Liver (tissue), 9 donors: ENCODE data around the gene CARD8. TPM values are rescaled to one million over a fixed set of nuclear protein-coding genes. Genes with fewer than 3 reads are reported as not detected.

Experiments used
- DNase-seq: peaks from one replicate; pipeline ENCODE4 v3.0.0-alpha.2; 2017; ENCODE audit warnings: low spot score
- H3K27ac ChIP-seq, 2 donors: one replicate each; pipeline ENCODE4 v1.7.0; 2013; ENCODE audit warnings: inconsistent platforms in 2 of 2, low read length in 2 of 2, control low read depth in 1 of 2, low read depth in 1 of 2, mild to moderate bottlenecking in 1 of 2
- H3K27me3 ChIP-seq, 4 donors: one replicate each; pipeline versions ENCODE4 v1.6.1 to v1.7.0; 2013; ENCODE audit warnings: low read length in 3 of 4, inconsistent platforms in 1 of 4, mild to moderate bottlenecking in 1 of 4, moderate library complexity in 1 of 4; ENCODE audit not compliant: control insufficient read depth in 4 of 4, insufficient read depth in 4 of 4
- H3K36me3 ChIP-seq, 4 donors: one replicate each; pipeline versions ENCODE4 v1.6.1 to v1.7.0; 2013; ENCODE audit warnings: low read length in 3 of 4, mild to moderate bottlenecking in 3 of 4, low read depth in 1 of 4, moderate library complexity in 1 of 4; ENCODE audit not compliant: control insufficient read depth in 4 of 4, insufficient read depth in 3 of 4
- H3K4me1 ChIP-seq, 4 donors: one replicate each; pipeline versions ENCODE4 v1.6.1 to v1.7.0; 2013; ENCODE audit warnings: low read length in 3 of 4, mild to moderate bottlenecking in 3 of 4, moderate library complexity in 1 of 4; ENCODE audit not compliant: control insufficient read depth in 4 of 4, insufficient read depth in 4 of 4
- H3K4me3 ChIP-seq, 3 donors: one replicate each; pipeline versions ENCODE4 v1.6.1 to v1.7.0; 2013; ENCODE audit warnings: low read length in 3 of 3, control low read depth in 1 of 3, low read depth in 1 of 3, mild to moderate bottlenecking in 1 of 3
- H3K9ac ChIP-seq, 2 donors: one replicate each; pipeline ENCODE4 v1.7.0; 2013; ENCODE audit warnings: low read length in 2 of 2, mild to moderate bottlenecking in 2 of 2, moderate library complexity in 2 of 2, control low read depth in 1 of 2, low read depth in 1 of 2
- H3K9me3 ChIP-seq, 4 donors: one replicate each; pipeline versions ENCODE4 v1.6.1 to v1.7.0; 2013; ENCODE audit warnings: low read length in 3 of 4; ENCODE audit not compliant: control insufficient read depth in 4 of 4
- FOXA1 ChIP-seq: IDR thresholded peaks from 2 replicates; pipeline ENCODE4 v1.6.1; 2016; ENCODE audit warnings: antibody characterized with exemption
- FOXA2 ChIP-seq: IDR thresholded peaks from 2 replicates; pipeline ENCODE4 v1.6.1; 2016; ENCODE audit warnings: antibody characterized with exemption
- GABPA ChIP-seq, 2 donors: IDR thresholded peaks in 1 of 2; conservative IDR thresholded peaks in 1 of 2; 2 replicates each; pipeline ENCODE4 v1.6.1; 2016; ENCODE audit warnings: antibody characterized with exemption in 2 of 2, mild to moderate bottlenecking in 1 of 2, moderate library complexity in 1 of 2
- HNF4A ChIP-seq, 2 donors: conservative IDR thresholded peaks; 2 replicates each; pipeline ENCODE4 v1.6.1; 2016; ENCODE audit warnings: antibody characterized with exemption in 2 of 2, mild to moderate bottlenecking in 2 of 2
- HNF4G ChIP-seq: IDR thresholded peaks from 2 replicates; pipeline ENCODE4 v1.6.1; 2016; ENCODE audit warnings: antibody characterized with exemption
- JUND ChIP-seq, 2 donors: IDR thresholded peaks; 2 replicates each; pipeline ENCODE4 v1.6.1; 2016; ENCODE audit warnings: antibody characterized with exemption in 2 of 2
- NR2F2 ChIP-seq: IDR thresholded peaks from 2 replicates; pipeline ENCODE4 v1.6.1; 2016; ENCODE audit warnings: antibody characterized with exemption
- RAD21 ChIP-seq, 2 donors: IDR thresholded peaks; 2 replicates each; pipeline ENCODE4 v1.6.1; 2016; ENCODE audit warnings: antibody characterized with exemption in 2 of 2, mild to moderate bottlenecking in 2 of 2
- RXRA ChIP-seq, 2 donors: IDR thresholded peaks; 2 replicates each; pipeline ENCODE4 v1.6.1; 2017 to 2018; ENCODE audit warnings: antibody characterized with exemption in 2 of 2, mild to moderate bottlenecking in 1 of 2
- SP1 ChIP-seq: IDR thresholded peaks from 2 replicates; pipeline ENCODE4 v1.6.1; 2018; ENCODE audit warnings: antibody characterized with exemption, mild to moderate bottlenecking
- TAF1 ChIP-seq: conservative IDR thresholded peaks from 2 replicates; pipeline ENCODE4 v1.6.1; 2016; ENCODE audit warnings: antibody characterized with exemption, mild to moderate bottlenecking
- WGBS: extraction: QIAGEN DNeasy Blood & Tissue Kit; methylation state at CpG from one replicate; pipeline ENCODE4 v1.1.7; 2013; 5-methylcytosine and 5-hydroxymethylcytosine counted together
- polyA plus RNA-seq, 2 donors: library from polyadenylated mRNA; stranded (reverse) in 1 of 2; unstranded in 1 of 2; fragments of 200-250 nt in 1 of 2; fragments of >200 nt in 1 of 2; fragmentation: Nextera tagmentation in 1 of 2; extraction: Ambion mirVana in 1 of 2; gene quantifications; one replicate each; pipeline versions ENCODE4 v1.2.1 to v1.2.3, GENCODE V29; 2013 to 2015
- total RNA-seq, 2 donors: library from RNA; depleted of rRNA; stranded (reverse); fragments of >200 nt; gene quantifications; one replicate each; pipeline ENCODE4 v1.2.3, GENCODE V29; 2014
- TF ChIP-seq, protein P1 (sequence below): IDR thresholded peaks from 2 replicates; pipeline ENCODE4 v1.6.1; 2016; ENCODE audit warnings: antibody characterized with exemption
- TF ChIP-seq, protein P2 (sequence below): IDR thresholded peaks from 2 replicates; pipeline ENCODE4 v1.6.1; 2016; ENCODE audit warnings: antibody characterized with exemption
- TF ChIP-seq, protein P3 (sequence below): IDR thresholded peaks from 2 replicates; pipeline ENCODE4 v1.6.1; 2016; ENCODE audit warnings: antibody characterized with exemption, mild to moderate bottlenecking
- TF ChIP-seq, protein P4 (sequence below): IDR thresholded peaks from 2 replicates; pipeline ENCODE4 v1.6.1; 2016; ENCODE audit warnings: antibody characterized with exemption
- TF ChIP-seq, protein P5 (sequence below): fragments of 150-350 bp; IDR thresholded peaks from 2 replicates; pipeline ENCODE4 v1.5.1; 2017; ENCODE audit warnings: improper control_type of control experiment, low read depth, low read length; ENCODE audit not compliant: missing input control
- donor health status: healthy.
- donor health status: healthy.
- donor health status: healthy.
- donor health status: healthy.
- donor health status: healthy.

The CARD8 gene
- total and polyA plus RNA-seq, 4 donors: 9.4 to 36.3 (median 22.4) TPM

- 98% methylated on average over 4 of the region's 4 CpGs for WGBS
- H3K27ac ChIP-seq: peak overlapping the region in 1 of 2 donors; percentile 15
Observed at GRCh38 chr19:48254529-48254970, 1.2 kb downstream of the CARD8 start.

GRCh38 chr19:48253999-48254398 lies 1.7 kb downstream of the CARD8 start:
- TF ChIP-seq FOXA1 (no peak), SP1 (no peak), RAD21 (IDR thresholded peaks at IDR 0.05) (no peak), FOXA2 (no peak), RXRA (IDR thresholded peaks at IDR 0.05) (no peak), TAF1 (no peak)
- TF ChIP-seq, protein P1, sequence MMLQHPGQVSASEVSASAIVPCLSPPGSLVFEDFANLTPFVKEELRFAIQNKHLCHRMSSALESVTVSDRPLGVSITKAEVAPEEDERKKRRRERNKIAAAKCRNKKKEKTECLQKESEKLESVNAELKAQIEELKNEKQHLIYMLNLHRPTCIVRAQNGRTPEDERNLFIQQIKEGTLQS: no peak
- TF ChIP-seq, protein P2, sequence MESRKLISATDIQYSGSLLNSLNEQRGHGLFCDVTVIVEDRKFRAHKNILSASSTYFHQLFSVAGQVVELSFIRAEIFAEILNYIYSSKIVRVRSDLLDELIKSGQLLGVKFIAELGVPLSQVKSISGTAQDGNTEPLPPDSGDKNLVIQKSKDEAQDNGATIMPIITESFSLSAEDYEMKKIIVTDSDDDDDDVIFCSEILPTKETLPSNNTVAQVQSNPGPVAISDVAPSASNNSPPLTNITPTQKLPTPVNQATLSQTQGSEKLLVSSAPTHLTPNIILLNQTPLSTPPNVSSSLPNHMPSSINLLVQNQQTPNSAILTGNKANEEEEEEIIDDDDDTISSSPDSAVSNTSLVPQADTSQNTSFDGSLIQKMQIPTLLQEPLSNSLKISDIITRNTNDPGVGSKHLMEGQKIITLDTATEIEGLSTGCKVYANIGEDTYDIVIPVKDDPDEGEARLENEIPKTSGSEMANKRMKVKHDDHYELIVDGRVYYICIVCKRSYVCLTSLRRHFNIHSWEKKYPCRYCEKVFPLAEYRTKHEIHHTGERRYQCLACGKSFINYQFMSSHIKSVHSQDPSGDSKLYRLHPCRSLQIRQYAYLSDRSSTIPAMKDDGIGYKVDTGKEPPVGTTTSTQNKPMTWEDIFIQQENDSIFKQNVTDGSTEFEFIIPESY: no peak
- DNase-seq: no peak
- H3K36me3 ChIP-seq: no peaks in the 10 kb centered on the region
- H3K27me3 ChIP-seq: no peaks in the 10 kb centered on the region
- H3K4me1 ChIP-seq: peaks cover 5 to 12% (median 9%) of the 10 kb centered on the region in 4 donors
- no peak overlapping the region for H3K27ac ChIP-seq
- no peak overlapping the region for H3K4me3 ChIP-seq
- no peaks in the 10 kb centered on the region for H3K9me3 ChIP-seq
- no peak overlapping the region for H3K9ac ChIP-seq

More at GRCh38 chr19:48254529-48254970, 1.2 kb downstream of the CARD8 start:
- Histone ChIP-seq H3K4me3 (no peak overlapping the region), H3K4me1 (peaks cover 7 to 12% (median 9%) of the 10 kb centered on the region in 4 donors), H3K9ac (no peak overlapping the region), H3K27me3 (no peaks in the 10 kb centered on the region), H3K9me3 (no peaks in the 10 kb centered on the region), H3K36me3 (no peaks in the 10 kb centered on the region)
- TF ChIP-seq JUND (IDR thresholded peaks at IDR 0.05) (no peak), FOXA2 (no peak), FOXA1 (no peak), HNF4A (conservative IDR thresholded peaks at IDR 0.05) (no peak), RXRA (IDR thresholded peaks at IDR 0.05) (no peak), HNF4G (no peak), NR2F2 (no peak), TAF1 (no peak), SP1 (no peak), GABPA (IDR thresholded peaks at IDR 0.05 in 1 of 2, conservative IDR thresholded peaks at IDR 0.05 in 1 of 2) (no peak), RAD21 (IDR thresholded peaks at IDR 0.05) (no peak)
- TF ChIP-seq, protein P3, sequence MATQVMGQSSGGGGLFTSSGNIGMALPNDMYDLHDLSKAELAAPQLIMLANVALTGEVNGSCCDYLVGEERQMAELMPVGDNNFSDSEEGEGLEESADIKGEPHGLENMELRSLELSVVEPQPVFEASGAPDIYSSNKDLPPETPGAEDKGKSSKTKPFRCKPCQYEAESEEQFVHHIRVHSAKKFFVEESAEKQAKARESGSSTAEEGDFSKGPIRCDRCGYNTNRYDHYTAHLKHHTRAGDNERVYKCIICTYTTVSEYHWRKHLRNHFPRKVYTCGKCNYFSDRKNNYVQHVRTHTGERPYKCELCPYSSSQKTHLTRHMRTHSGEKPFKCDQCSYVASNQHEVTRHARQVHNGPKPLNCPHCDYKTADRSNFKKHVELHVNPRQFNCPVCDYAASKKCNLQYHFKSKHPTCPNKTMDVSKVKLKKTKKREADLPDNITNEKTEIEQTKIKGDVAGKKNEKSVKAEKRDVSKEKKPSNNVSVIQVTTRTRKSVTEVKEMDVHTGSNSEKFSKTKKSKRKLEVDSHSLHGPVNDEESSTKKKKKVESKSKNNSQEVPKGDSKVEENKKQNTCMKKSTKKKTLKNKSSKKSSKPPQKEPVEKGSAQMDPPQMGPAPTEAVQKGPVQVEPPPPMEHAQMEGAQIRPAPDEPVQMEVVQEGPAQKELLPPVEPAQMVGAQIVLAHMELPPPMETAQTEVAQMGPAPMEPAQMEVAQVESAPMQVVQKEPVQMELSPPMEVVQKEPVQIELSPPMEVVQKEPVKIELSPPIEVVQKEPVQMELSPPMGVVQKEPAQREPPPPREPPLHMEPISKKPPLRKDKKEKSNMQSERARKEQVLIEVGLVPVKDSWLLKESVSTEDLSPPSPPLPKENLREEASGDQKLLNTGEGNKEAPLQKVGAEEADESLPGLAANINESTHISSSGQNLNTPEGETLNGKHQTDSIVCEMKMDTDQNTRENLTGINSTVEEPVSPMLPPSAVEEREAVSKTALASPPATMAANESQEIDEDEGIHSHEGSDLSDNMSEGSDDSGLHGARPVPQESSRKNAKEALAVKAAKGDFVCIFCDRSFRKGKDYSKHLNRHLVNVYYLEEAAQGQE: no peak
- TF ChIP-seq, protein P4, sequence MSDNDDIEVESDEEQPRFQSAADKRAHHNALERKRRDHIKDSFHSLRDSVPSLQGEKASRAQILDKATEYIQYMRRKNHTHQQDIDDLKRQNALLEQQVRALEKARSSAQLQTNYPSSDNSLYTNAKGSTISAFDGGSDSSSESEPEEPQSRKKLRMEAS: no peak
- TF ChIP-seq, protein P5, sequence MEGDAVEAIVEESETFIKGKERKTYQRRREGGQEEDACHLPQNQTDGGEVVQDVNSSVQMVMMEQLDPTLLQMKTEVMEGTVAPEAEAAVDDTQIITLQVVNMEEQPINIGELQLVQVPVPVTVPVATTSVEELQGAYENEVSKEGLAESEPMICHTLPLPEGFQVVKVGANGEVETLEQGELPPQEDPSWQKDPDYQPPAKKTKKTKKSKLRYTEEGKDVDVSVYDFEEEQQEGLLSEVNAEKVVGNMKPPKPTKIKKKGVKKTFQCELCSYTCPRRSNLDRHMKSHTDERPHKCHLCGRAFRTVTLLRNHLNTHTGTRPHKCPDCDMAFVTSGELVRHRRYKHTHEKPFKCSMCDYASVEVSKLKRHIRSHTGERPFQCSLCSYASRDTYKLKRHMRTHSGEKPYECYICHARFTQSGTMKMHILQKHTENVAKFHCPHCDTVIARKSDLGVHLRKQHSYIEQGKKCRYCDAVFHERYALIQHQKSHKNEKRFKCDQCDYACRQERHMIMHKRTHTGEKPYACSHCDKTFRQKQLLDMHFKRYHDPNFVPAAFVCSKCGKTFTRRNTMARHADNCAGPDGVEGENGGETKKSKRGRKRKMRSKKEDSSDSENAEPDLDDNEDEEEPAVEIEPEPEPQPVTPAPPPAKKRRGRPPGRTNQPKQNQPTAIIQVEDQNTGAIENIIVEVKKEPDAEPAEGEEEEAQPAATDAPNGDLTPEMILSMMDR: no peak
- TF ChIP-seq, protein P2: no peak
- TF ChIP-seq, protein P1: no peak
- DNase-seq: no peak
